Stimulated activated CD4-positive, alpha-beta T cell treated with anti-CD3 and anti-CD28 coated beads, Interleukin-1b, Interleukin-23, amount 100 ng/mL, for 48 hours (primary cell): ENCODE data around the gene NYAP1.
"Not testable (repeated sequence)": the region's sequence is repeated elsewhere in the genome, so short reads cannot be mapped to it uniquely, and the experiment has no call there.

Experiments used
- DNase-seq: peaks from one replicate; pipeline ENCODE4 v3.0.0-alpha.2; 2020

The NYAP1 gene

GRCh38 chr7:100516135-100516812, 32.5 kb downstream of the NYAP1 start:
- no peak for DNase-seq

GRCh38 chr7:100517305-100517704, 33.6 kb downstream of the NYAP1 start:
- DNase-seq: no peak

- DNase-seq: no peak
These were observed 35.9 kb downstream of the NYAP1 start for GRCh38 chr7:100519580-100519979.

GRCh38 chr7:100520138-100520537, 36.4 kb downstream of the NYAP1 start:
- no peak for DNase-seq

- DNase-seq: no peak
These were observed 37.3 kb downstream of the NYAP1 start for GRCh38 chr7:100521076-100521475.

GRCh38 chr7:100521909-100522593, 38.3 kb downstream of the NYAP1 start:
- DNase-seq: not testable (repeated sequence)

GRCh38 chr7:100523192-100523591, 39.5 kb downstream of the NYAP1 start:
- not testable (repeated sequence) for DNase-seq

- not testable (repeated sequence) for DNase-seq
These were observed 44.6 kb downstream of the NYAP1 start for GRCh38 chr7:100528108-100528866.

GRCh38 chr7:100532165-100533022, 48.7 kb downstream of the NYAP1 start:
- DNase-seq: no peak

- DNase-seq: not testable (repeated sequence)
These were observed 52.3 kb downstream of the NYAP1 start for GRCh38 chr7:100535982-100536381.

- DNase-seq: not testable (repeated sequence)
These were observed 53.0 kb downstream of the NYAP1 start for GRCh38 chr7:100536695-100537094.

- DNase-seq: no peak
These were observed 54.6 kb downstream of the NYAP1 start for GRCh38 chr7:100538348-100538653.

GRCh38 chr7:100538654-100539435, 55.1 kb downstream of the NYAP1 start, which contains the start of gene AGFG2:
Gene AGFG2, plus strand, starts transcription at chr7:100539203. Its CDS starts 144 bp downstream, at chr7:100539347.
- DNase-seq: peak; percentile 100

GRCh38 chr7:100539436-100540006, 55.8 kb downstream of the NYAP1 start:
- DNase-seq: no peak

- DNase-seq: no peak
These were observed 56.5 kb downstream of the NYAP1 start for GRCh38 chr7:100540073-100540723.

GRCh38 chr7:100541309-100541708, 57.6 kb downstream of the NYAP1 start:
- not testable (repeated sequence) for DNase-seq

- DNase-seq: no peak
These were observed 59.9 kb downstream of the NYAP1 start for GRCh38 chr7:100543586-100543985.

GRCh38 chr7:100544386-100544785, 60.7 kb downstream of the NYAP1 start:
- DNase-seq: no peak
